K562 (cell line): ENCODE measurements around the gene ABHD12. TPM values are rescaled to one million over a fixed set of nuclear protein-coding genes. Genes with fewer than 3 reads are reported as not detected.

Source experiments
- ATAC-seq: fragments of 200-7000 bp; cut with Tn5 transposase; 3 replicates; pipeline ENCODE4 v1.9.1; 2020; ENCODE audit warnings: moderate library complexity
- BruUV-seq: library from RNA; stranded (reverse); fragments of 400-500 nt; replicated peaks from 2 replicates; lab custom pipeline; 2021; lab: Mats Ljungman, UMichigan
- CTCF ChIA-PET: fragments of 300-600 bp; formaldehyde crosslinking; extraction: SDS; loops from one replicate; lab custom pipeline; 2021; ENCODE audit warnings: low intra/inter-chr PET ratio; lab: Yijun Ruan, JAX
- POLR2A ChIA-PET: fragments of 300-600, 350-650 bp; sonication (Branson Sonifier 250); formaldehyde crosslinking; extraction: SDS; loops from one replicate; lab custom pipeline; 2021; ENCODE audit warnings: antibody characterized with exemption, inconsistent platforms; lab: Yijun Ruan, JAX
- DNase-seq, 4 experiments: peaks; one replicate each; pipeline versions ENCODE4 v3.0.0 to v3.0.0-alpha.2; 2011 to 2018; ENCODE audit warnings: low spot score in 3 of 4, mixed read lengths in 3 of 4; ENCODE audit errors: extremely low read depth in 1 of 4
- FAIRE-seq: peaks from 2 replicates; lab custom pipeline; 2011; peaks lifted over from hg19 to GRCh38; lab: Jason Lieb, UNC
- H2AFZ ChIP-seq: 2 replicates; pipeline ENCODE4 v1.6.0; 2011; ENCODE audit warnings: low read depth, low read length, control low read depth, inconsistent platforms
- H3K27ac ChIP-seq: fragments of 200-600 bp; 3 replicates; pipeline ENCODE4 v1.8.0; 2011; ENCODE audit warnings: low read depth, mild to moderate bottlenecking, control low read depth, inconsistent platforms, low read length, moderate library complexity, mixed read lengths; ENCODE audit errors: extremely low read depth
- H3K27me3 ChIP-seq, 2 experiments: fragments of 300-600 bp in 1 of 2; 2 replicates in 1 of 2; 3 replicates in 1 of 2; pipeline versions ENCODE4 v1.6.0 to v1.8.0; 2011; ENCODE audit warnings: inconsistent platforms in 2 of 2, low read length in 2 of 2, mild to moderate bottlenecking in 1 of 2, mixed read lengths in 1 of 2, moderate library complexity in 1 of 2; ENCODE audit not compliant: control insufficient read depth in 2 of 2, insufficient read depth in 2 of 2
- H3K36me3 ChIP-seq: fragments of 300-600 bp; 3 replicates; pipeline ENCODE4 v1.8.0; 2011; ENCODE audit warnings: mild to moderate bottlenecking, low read length, inconsistent platforms; ENCODE audit not compliant: control insufficient read depth, insufficient read depth
- H3K4me1 ChIP-seq, 2 experiments: fragments of 200-600 bp in 1 of 2; replicated peaks in 1 of 2; 2 replicates in 1 of 2; 3 replicates in 1 of 2; pipeline versions ENCODE4 v1.5.1 to v1.8.0; 2011; ENCODE audit warnings: inconsistent platforms in 2 of 2, low read length in 2 of 2, mild to moderate bottlenecking in 1 of 2, mixed read lengths in 1 of 2, moderate library complexity in 1 of 2; ENCODE audit not compliant: control insufficient read depth in 2 of 2, insufficient read depth in 2 of 2
- H3K4me2 ChIP-seq: 2 replicates; pipeline ENCODE4 v1.6.1; 2011; ENCODE audit warnings: low read length, control low read depth, inconsistent platforms, mixed read lengths; ENCODE audit not compliant: insufficient read depth
- H3K4me3 ChIP-seq: fragments of 200-600 bp; sonication (generic), shearing (Covaris generic); 2 replicates; pipeline ENCODE4 v1.5.1; 2016; ENCODE audit warnings: control low read depth, inconsistent platforms
- H3K79me2 ChIP-seq: fragments of 200-600 bp; 3 replicates; pipeline ENCODE4 v1.8.0; 2011; ENCODE audit warnings: low read length, inconsistent platforms; ENCODE audit not compliant: control insufficient read depth, insufficient read depth
- H3K9ac ChIP-seq, 2 experiments: 2 replicates each; pipeline versions ENCODE4 v1.6.0 to v1.6.1; 2011; ENCODE audit warnings: low read depth in 2 of 2, low read length in 2 of 2, control low read depth in 1 of 2, inconsistent platforms in 1 of 2, mild to moderate bottlenecking in 1 of 2, mixed read lengths in 1 of 2; ENCODE audit not compliant: insufficient read depth in 1 of 2
- H3K9me1 ChIP-seq: one replicate; pipeline ENCODE4 v1.6.0; 2011; ENCODE audit warnings: inconsistent platforms, mild to moderate bottlenecking, low read length, moderate library complexity; ENCODE audit not compliant: control insufficient read depth, insufficient read depth
- H3K9me3 ChIP-seq: replicated peaks from 2 replicates; pipeline ENCODE4 v1.5.1; 2011; ENCODE audit warnings: low read depth, low read length, inconsistent platforms; ENCODE audit not compliant: control insufficient read depth, insufficient read depth
- H4K20me1 ChIP-seq: replicated peaks from 2 replicates; pipeline ENCODE4 v1.6.1; 2011; ENCODE audit warnings: low read length, inconsistent platforms, mixed read lengths; ENCODE audit not compliant: control insufficient read depth, insufficient read depth
- BACH1 ChIP-seq: fragments of 200-800 bp; sonication (Bioruptor generic); IDR thresholded peaks from 2 replicates; pipeline ENCODE4 v1.6.1; 2016; ENCODE audit warnings: missing genetic modification characterization, missing compliant biosample characterization
- FOXA1 ChIP-seq: fragments of 450-650 bp; IDR thresholded peaks from 2 replicates; pipeline ENCODE4 v1.6.1; 2016; ENCODE audit warnings: mild to moderate bottlenecking, borderline replicate concordance
- KHSRP ChIP-seq: fragments of 450-650 bp; IDR thresholded peaks from 2 replicates; pipeline ENCODE4 v1.6.1; 2017
- MYNN ChIP-seq, 2 experiments: sonication (generic); formaldehyde crosslinking in 1 of 2; IDR thresholded peaks; 2 replicates each; pipeline versions ENCODE4 v1.5.0 to v1.6.1; 2016 to 2020; ENCODE audit warnings: antibody characterized with exemption in 1 of 2, missing genetic modification reagents in 1 of 2
- PHF20 ChIP-seq: fragments of 450-650 bp; IDR thresholded peaks from 2 replicates; pipeline ENCODE4 v1.6.1; 2018; ENCODE audit not compliant: partially characterized antibody
- SAFB ChIP-seq: fragments of 200-400 bp; formaldehyde crosslinking; IDR thresholded peaks from 2 replicates; pipeline ENCODE4 v1.6.1; 2017; ENCODE audit warnings: low read depth, low read length, borderline replicate concordance
- SMAD2 ChIP-seq: fragments of 150-350 bp; IDR thresholded peaks from 2 replicates; pipeline ENCODE4 v1.6.1; 2014; ENCODE audit warnings: low read depth, mild to moderate bottlenecking, low read length
- SNIP1 ChIP-seq: fragments of 450-650 bp; IDR thresholded peaks from 2 replicates; pipeline ENCODE4 v1.7.1; 2017; ENCODE audit warnings: low read depth, mild to moderate bottlenecking
- THAP7 ChIP-seq: fragments of 250-450 bp; sonication (Bioruptor Pico); IDR thresholded peaks from 2 replicates; pipeline ENCODE4 v1.5.0; 2021
- THRA ChIP-seq: fragments of 450-650 bp; IDR thresholded peaks from 2 replicates; pipeline ENCODE4 v1.6.1; 2017; ENCODE audit warnings: mild to moderate bottlenecking, moderate library complexity
- TOE1 ChIP-seq, 2 experiments: fragments of 450-650 bp in 1 of 2; sonication (generic) in 1 of 2; formaldehyde crosslinking in 1 of 2; IDR thresholded peaks; 2 replicates each; pipeline versions ENCODE4 v1.7.1 to v1.8.0; 2016 to 2022; ENCODE audit warnings: borderline replicate concordance in 2 of 2, mild to moderate bottlenecking in 2 of 2, antibody characterized with exemption in 1 of 2, inconsistent platforms in 1 of 2, low read depth in 1 of 2, missing genetic modification reagents in 1 of 2, moderate library complexity in 1 of 2
- ZFP1 ChIP-seq: fragments of 450-650 bp; formaldehyde crosslinking; IDR thresholded peaks from 2 replicates; pipeline ENCODE4 v1.4.0; 2020; ENCODE audit warnings: mild to moderate bottlenecking, mixed read lengths
- ZFPM2 ChIP-seq: fragments of 250-450 bp; sonication (Bioruptor Pico); IDR thresholded peaks from 2 replicates; pipeline ENCODE4 v1.5.1; 2022; ENCODE audit warnings: mild to moderate bottlenecking
- ZNF354B ChIP-seq: fragments of 250-450 bp; sonication (Bioruptor Pico); IDR thresholded peaks from 2 replicates; pipeline ENCODE4 v1.4.0; 2020
- ZNF445 ChIP-seq: fragments of 250-450 bp; sonication (Bioruptor Pico); IDR thresholded peaks from 2 replicates; pipeline ENCODE4 v1.4.0; 2020; ENCODE audit warnings: low read depth, mild to moderate bottlenecking, moderate library complexity
- WGBS: fragments of 100-300 bp; shearing (Covaris generic); methylation state at CpG from one replicate; pipeline ENCODE4 v1.1.6; 2016; ENCODE audit warnings: low coverage, mixed read lengths; ENCODE audit not compliant: insufficient coverage; ENCODE audit errors: missing lambda C conversion rate; 5-methylcytosine and 5-hydroxymethylcytosine counted together
- in situ Hi-C: fragments of 300-500 bp; cut with MboI; formaldehyde crosslinking; loops from 4 replicates; pipeline ENCODE4 v1.15.0; 2018; ENCODE audit warnings: inconsistent platforms, mixed read lengths
- intact Hi-C: fragments of 100-400 bp; cut with micrococcal nuclease; formaldehyde crosslinking; loops from 2 replicates; pipeline ENCODE4 v1.14.2; 2022
- polyA plus RNA-seq, 8 experiments: library from polyadenylated mRNA; depleted of rRNA in 4 of 8; stranded (reverse) in 5 of 8; unstranded in 3 of 8; fragments of >200 nt; fragmentation: Nextera tagmentation in 2 of 8; fragmentation: Illumina TruSeq in 1 of 8; extraction: Ambion mirVana in 2 of 8; extraction: Trizol in 1 of 8; gene quantifications; 2 replicates each; pipeline versions ENCODE4 v1.2.1 to v1.2.3, GENCODE V29; 2011 to 2014; ENCODE audit warnings: inconsistent platforms in 1 of 8, missing spikeins in 1 of 8
- total RNA-seq, 7 experiments: library from RNA; depleted of rRNA in 6 of 7; stranded (reverse); fragments of >200 nt in 6 of 7; fragmentation: Illumina TruSeq in 2 of 7; extraction: Trizol in 2 of 7; gene quantifications; 2 replicates each; pipeline versions ENCODE4 v1.2.1 to v1.2.3, GENCODE V29; 2011 to 2021; ENCODE audit warnings: low replicate concordance in 1 of 7

Gene ABHD12
- total and polyA plus RNA-seq, 9 of the 15 experiments (the other 6 are each of a cell fraction or from before 2014, with no cell fraction given), result 0.65 to 15.6 (median 9.1) TPM

- Histone ChIP-seq H3K4me1 (peaks cover 0 to 4% of the 10 kb centered on the region in 2 experiments; a peak in 3 of 5 replicates), H3K9me3 (0 out of 2 replicates have a peak, but pooled peaks cover 2% of the 10 kb centered on the region), H3K27me3 (no peaks in the 10 kb centered on the region), H3K27ac (no peak overlapping the region), H3K79me2 (0 out of 3 replicates have a peak, but pooled peaks cover 3% of the 10 kb centered on the region), H4K20me1 (no peaks in the 10 kb centered on the region), H2AFZ (no peak overlapping the region), H3K4me2 (no peak overlapping the region), H3K9ac (no peak overlapping the region), H3K4me3 (no peak overlapping the region), H3K9me1 (no peaks in the 10 kb centered on the region), H3K36me3 (no peaks in the 10 kb centered on the region)
- ChIA-PET CTCF (no interaction called here), POLR2A (no interaction called here)
- BruUV-seq, result no TSS peak
- no peak for ATAC-seq
- no peak for TF ChIP-seq BACH1
- no peak for TF ChIP-seq KHSRP
- no peak for TF ChIP-seq ZNF354B (CRISPR knock-in tag)
- no peak for TF ChIP-seq FOXA1
- TF ChIP-seq ZNF445 (CRISPR knock-in tag), result no peak
- TF ChIP-seq ZFP1, result no peak
- TF ChIP-seq MYNN (IDR thresholded peaks at IDR 0.05), result no peak
- TF ChIP-seq MYNN (CRISPR knock-in tag; IDR thresholded peaks at IDR 0.05), result no peak
- no peak for TF ChIP-seq SNIP1
- no peak for TF ChIP-seq THAP7 (CRISPR knock-in tag)
- TF ChIP-seq TOE1 (IDR thresholded peaks at IDR 0.05; ENCODE audit: borderline replicate concordance), result no peak
- no peak for TF ChIP-seq TOE1 (CRISPR knock-in tag; IDR thresholded peaks at IDR 0.05; ENCODE audit: borderline replicate concordance, low read depth)
- TF ChIP-seq PHF20, result no peak
- no peak for TF ChIP-seq SMAD2
- no peak for TF ChIP-seq ZFPM2
- no peak for TF ChIP-seq THRA
- TF ChIP-seq SAFB, result no peak
- FAIRE-seq, result no peak
- in situ Hi-C loops (no loop called here), intact Hi-C loops (no loop called here)
- no peak for DNase-seq
- WGBS, result 84% methylated on average over 3 of the region's 3 CpGs
Observed at GRCh38 chr20:25352746-25353145, 37.9 kb downstream of the ABHD12 start.
